ENCODE results near the gene SLC2A9.
"Not testable (repeated sequence)": the region's sequence is repeated elsewhere in the genome, so short reads cannot be mapped to it uniquely, and the experiment has no call there.

SLC2A9 gene

DNA sequence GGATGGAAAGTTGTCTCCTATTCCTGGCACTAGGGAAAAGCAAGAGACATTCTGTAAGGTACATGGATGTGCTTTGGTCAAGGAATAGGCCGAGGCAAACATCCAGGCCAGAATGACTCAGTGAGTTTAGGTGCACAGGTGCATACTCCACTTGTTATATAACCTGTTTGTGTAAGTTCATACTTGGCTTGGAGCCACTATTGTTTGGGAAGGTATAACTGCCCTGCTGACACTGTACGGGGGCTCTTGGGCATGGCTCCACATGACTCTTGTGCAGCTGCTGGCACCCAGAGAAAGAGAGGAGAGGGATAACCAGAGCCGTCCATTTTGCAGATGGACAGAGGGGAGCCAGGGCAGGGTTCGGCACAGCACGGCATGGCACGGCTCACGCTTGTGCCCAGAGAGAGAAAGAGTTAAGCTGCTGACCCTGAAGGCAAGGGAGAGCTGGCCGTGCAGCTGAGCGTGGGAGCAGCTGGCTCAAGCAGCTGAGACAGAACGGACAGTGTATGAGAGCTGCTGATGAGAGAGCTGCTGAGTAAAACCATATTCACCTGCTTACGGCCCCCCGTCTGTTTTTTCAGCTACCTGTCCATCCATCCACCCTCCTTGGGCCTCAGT is 98.0 kb downstream of the SLC2A9 start:
- no peak for FAIRE-seq

DNA sequence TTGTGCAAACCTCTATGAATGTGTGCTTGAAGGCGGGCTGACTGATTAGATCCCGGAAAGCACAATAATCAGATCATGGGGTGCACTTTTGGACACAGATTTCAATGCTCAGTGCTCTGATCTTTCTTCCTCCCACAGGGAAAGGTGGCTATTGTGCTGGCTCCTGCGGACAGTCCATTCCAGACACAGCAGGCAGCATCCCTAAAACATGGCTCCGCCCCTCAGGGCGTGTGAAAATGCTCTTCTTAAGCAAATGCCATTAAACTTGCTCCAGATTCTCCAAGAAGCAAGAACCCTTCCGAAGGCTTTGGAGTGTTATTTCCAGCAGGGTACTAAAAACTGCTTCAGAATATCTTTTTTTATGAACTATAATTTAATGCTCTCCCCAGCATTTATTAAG is 100.0 kb downstream of the SLC2A9 start:
- FAIRE-seq, result no peak

DNA sequence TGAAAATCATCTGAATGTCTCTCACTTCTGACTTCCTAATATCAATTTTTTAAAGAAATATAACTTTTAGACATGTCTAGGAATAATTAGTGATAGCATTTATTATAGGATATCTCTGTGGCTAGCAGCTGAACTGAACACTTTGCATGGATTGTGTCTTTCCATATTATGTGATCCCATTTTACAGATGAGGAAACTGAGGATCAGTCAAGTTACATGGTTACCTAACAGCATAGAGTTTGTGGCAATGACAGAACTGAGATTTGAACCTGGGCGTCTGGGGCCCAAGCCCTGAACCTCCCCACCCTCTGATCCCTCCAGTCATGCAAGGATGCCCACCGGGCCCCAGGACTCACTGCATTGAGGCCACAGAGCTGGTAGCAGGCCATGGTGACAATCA is 101.3 kb downstream of the SLC2A9 start:
- no peak for FAIRE-seq

DNA sequence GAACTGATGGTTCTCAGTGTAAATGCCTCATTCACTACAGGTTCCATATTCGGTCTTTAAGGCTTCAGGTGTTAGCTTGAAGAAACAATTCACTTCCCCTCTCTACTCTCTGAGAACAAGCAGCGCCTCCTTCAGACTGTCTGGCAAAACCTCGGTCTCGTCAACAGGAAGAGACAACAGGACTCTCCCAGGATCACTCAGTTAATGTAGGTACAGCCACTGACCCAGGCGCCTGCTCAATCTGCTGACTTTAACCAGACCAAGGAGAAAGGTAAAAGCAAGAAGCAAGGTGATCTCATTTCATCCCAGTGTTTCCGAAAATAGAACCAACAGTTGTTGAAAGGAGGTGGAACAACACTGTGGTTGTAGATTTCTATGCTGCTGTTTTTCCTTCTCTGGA is 102.2 kb downstream of the SLC2A9 start:
- no peak for FAIRE-seq

DNA sequence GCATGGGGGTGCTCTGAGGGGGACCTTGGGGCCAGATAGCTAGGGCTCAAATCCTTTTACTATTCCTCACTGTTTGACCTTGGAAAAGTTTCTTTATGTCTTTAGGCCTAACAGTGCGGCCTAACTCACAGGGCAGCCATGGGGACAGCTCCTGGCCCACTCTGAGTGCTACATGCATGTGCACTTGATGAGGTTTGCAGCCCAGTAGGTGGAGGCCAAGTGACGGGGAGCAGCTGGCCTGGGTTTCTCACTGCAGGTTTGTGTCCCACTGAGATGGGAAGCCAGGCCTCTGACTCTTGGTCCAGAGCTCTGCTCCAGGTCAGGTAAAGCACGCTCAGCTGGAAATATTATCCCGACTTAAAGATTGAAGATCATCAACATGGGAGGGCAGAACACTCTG is 102.8 kb downstream of the SLC2A9 start:
- FAIRE-seq, result no peak

DNA sequence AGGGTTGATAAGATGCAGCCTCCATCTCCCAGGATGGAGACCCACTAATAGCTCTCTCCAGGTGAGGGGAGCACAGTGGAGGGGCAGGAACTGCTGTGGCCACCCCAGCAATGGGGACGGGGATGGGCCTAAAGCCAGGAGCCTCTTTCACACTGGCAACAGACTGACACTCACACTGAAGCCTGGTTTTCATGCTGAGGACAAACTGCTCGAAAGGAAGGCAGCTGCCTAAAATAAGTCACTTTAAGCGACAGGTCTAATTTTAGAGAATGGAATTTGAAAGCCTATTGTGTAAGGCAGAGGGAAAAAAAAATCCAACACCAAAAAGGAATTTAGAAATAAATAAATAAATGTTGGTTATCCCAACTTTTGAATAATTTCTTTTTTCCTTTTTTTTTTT is 104.4 kb downstream of the SLC2A9 start:
- FAIRE-seq, result no peak

DNA sequence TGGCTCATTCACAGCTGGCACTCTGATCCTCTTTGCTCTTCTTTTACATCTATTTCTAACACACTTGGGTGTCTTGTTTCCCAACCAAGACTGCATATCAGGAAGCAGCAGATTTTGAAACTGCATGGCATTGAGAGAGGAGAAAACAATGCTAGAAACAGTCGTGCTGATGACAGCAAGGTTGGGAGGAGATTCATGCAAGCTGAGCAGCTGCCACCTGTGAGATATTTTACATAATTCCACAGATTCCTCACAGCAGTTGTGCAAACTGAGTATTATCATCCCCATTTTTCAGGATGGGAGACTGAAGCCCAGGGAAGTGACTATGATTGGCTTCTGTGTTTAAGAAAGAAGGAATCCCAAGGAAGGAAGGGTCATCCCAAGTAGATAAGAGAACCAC is 105.0 kb downstream of the SLC2A9 start:
- no peak for FAIRE-seq

DNA sequence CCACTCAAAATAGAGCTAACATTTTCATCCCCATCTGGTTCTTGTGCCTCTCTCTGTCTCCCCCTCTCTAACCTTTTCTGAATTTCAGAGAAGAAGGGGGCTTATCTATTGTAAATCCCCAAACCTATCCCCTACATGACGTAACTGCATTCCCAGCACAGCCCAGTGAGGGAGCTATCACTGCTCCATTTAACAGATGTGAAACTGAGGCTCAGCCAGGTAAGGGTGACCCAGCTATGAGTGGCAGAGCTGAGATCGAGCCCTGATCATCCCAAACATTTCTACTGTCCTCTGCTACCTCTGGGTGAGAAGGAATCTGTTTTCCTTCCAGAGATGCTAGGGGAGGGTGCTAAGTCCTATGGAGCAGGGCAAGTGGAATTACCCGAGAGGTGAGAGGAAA is 107.5 kb downstream of the SLC2A9 start:
- no peak for FAIRE-seq

DNA sequence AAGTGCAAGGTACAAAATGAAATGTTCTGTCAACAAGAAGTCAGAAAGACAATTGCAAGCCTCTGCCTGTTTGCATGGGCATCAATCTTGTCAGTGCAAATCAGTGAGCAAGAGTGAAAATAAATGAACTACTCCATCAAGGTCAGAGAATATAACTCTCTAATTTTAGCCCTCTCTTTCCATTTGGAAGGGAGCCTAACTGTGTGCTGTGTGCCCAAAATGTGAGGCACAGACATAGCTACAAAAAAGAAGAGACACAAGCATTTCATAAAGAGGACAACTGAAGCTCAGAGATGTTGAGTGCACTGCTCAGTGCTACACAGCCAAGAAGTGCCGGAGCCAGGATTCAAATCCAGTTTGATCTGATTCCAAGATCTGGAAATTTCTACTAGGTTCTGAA is 114.3 kb downstream of the SLC2A9 start:
- FAIRE-seq, result no peak

DNA sequence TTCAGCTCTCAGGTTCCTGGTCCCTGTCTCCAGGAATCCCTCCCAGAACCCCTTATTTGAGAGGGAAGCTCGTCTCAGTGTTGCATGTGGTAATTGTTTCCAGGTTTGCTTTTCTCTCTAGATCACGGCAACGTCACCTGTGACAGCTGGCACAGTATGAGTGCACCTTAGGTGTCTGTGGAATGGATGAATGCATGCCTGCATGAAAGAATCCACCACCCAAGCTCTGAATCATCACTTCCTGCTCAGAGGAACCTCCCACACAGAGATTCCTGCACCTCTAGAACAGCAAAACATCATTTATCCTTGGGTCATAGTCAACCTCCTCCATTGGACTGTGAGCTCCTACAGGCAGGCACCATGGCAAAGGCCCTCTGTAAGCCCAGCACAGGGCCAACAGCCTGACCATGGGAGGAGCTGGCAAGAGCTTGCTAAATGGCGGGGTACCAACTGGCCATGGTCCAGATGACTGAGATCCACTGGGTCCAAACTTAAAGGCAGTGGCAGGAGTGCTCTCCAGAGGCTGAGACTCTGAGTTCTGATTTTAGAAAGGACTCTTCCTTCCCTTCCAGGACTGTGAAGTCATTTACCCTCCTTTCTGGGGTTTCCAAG is 116.2 kb downstream of the SLC2A9 start:
- FAIRE-seq, result no peak

DNA sequence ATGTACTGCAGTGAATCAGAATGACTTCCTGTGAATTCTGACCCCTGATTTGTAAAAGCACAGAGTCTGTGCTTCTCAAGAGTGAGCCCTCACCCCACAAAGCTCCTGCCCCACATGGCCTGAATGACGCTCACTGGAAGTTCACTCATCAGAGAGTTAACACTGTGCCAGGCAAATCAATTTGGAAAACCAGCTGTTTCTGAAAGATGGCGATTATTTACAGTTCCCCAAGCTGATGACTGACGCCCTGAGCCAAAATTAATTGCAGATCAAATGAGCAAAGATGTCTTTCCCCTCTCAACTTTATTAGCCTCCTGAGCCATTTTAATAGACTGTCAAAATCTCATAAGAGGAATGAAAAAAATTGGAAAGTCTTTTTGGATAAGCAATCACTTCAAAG is 118.0 kb downstream of the SLC2A9 start:
- no peak for FAIRE-seq

DNA sequence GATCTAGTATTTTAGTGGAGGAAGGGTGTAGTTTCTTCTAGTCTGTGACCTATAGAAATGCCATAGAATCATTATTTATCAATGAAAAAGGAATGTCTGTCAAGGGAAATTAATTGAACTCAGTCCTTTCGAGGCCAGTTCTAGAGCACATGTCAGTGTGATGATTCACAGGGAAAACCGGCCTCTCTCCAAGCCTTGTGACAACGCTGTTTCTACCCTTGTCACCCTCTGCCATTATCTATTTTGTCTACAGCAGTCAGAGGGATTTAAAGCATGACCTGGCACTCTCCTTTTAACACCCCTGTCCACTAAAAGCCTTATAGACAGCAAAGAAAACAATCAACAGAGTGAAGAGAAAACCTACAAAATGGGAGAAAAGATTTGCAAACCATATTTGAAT is 120.0 kb downstream of the SLC2A9 start:
- FAIRE-seq, result no peak

DNA sequence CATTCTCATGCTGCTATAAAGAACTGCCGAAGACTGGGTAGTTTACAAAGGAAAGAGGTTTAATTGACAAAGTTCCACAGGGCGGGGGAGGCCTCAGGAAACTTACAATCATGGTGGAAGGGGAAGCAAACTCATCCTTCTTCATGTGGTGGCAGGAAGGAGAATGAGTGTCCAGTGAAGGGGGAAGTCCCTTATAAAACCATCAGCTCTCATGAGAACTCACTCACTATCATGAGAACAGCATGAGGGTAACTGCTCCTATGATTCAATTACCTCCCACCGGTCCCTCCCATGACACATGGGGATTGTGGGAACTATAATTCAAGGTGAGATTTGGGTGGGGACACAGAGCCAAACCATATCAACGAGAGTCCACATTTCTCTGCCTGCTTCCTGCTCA is 120.7 kb downstream of the SLC2A9 start:
- FAIRE-seq, result not testable (repeated sequence)

DNA sequence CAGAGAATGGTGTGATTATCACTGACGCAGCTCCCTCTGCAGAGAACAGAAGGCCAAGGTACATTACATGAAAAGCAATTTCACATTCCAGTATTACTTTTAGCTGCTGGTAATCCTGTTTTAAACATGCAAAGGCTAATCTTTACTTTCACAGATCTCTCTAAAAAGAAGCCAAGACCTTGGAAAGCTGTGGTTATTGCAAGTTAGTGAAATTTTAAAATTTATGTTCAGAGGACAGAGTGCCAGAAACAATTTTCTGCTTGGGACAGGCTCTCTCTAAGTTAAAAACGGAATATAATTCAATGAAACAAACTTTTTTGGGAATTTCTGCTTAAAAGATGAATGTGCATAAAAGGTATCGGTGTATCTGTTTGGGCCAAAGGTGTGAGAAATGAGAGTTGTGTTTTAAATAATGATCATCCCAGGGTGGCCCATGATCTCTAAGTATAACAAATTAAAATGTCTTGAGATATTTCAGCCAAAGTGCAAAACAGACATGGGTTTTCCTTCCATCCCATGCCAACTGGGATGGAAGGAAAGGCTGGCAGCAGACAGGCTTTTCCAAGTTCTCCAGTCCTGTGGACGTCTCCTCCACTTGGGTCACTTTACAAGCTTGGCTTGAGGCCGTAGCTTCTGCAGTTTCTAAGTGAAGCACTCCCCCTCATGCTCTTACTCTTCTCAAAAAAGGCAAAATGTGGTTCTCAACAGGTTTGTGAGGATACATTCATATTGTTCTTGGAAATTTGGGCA is 121.8 kb downstream of the SLC2A9 start:
- FAIRE-seq, result no peak

DNA sequence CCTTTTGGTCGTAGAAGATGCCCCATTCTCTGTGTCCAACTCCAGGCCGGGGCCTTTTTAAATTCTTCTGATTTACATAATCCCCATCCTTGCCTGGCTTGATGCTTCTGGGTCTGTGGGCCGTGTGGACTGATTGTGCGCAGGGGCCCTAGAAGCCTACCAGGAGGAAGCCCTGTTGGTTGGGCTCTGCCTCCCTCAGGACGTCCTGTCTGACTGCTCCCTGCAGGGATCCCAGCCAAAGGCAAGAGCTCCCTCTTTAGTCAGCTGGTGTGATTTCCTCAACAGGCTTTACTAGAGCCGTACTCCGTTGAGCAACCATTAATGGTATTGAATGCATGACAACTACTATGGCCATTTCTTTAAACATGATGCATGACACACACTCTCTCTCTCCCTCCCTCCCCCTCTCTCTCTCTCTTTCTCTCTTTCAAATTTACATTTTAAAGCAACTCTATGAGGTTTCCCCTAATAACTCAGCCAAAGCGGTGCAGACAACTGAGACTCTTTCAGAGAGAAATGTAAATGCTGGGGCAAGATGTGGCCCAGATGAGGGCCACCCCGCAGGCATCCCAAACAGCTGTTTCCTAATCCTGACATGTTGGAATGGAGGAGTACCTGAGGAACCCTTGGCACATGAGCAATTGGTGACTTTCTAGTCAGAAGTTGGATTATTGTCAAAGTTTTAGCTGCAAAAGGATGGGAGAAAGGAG is 122.5 kb downstream of the SLC2A9 start:
- no peak for FAIRE-seq

DNA sequence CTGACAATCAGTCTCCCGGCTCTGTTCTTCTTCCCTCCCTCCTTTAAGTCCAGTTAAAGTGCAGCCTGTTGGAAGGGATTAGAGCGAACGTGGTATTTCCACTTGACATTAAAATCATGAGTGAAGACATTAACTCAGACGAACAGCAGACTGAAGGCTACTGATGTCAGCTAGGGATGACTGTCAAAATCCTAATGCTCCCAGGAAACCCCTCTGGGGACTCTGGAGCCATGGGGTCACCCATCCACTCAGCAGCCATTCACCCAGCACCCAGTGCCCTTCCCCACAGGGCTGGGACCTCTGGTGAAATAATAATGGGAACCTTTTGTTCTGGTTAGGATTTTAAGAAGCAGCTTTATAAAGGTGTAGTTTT is 126.0 kb downstream of the SLC2A9 start:
- FAIRE-seq, result no peak

DNA sequence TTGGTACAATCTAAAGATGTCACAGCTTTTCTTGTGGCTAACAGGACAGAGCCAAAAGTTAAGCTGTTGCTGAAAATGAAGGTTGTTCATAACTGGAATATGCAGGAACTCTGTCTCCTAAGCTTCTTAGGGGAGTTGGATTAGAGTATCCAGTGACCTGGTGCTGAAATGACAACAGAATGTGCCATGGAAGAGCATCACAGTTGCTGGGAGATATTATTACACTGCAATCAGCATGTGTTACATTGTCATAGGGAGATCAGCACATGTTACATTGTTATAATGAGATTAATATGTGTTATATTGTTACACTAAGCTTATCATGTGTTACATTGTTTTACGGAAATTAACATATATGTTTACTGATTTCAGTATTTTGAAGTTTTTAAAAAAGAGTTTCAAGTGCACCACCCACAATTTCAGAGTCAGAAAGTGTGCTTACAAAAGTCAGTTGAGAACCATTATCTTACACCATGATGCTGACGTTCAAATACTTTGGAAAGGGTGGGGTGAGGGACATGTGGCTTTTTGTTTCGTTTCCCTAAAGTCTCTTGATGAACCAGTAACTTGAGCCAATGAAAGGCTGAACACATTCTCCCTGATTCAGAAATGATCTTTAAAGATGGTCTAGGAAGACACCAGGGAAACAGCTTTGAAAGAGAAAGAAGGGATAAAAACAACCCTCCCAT is 126.5 kb downstream of the SLC2A9 start:
- FAIRE-seq, result no peak

DNA sequence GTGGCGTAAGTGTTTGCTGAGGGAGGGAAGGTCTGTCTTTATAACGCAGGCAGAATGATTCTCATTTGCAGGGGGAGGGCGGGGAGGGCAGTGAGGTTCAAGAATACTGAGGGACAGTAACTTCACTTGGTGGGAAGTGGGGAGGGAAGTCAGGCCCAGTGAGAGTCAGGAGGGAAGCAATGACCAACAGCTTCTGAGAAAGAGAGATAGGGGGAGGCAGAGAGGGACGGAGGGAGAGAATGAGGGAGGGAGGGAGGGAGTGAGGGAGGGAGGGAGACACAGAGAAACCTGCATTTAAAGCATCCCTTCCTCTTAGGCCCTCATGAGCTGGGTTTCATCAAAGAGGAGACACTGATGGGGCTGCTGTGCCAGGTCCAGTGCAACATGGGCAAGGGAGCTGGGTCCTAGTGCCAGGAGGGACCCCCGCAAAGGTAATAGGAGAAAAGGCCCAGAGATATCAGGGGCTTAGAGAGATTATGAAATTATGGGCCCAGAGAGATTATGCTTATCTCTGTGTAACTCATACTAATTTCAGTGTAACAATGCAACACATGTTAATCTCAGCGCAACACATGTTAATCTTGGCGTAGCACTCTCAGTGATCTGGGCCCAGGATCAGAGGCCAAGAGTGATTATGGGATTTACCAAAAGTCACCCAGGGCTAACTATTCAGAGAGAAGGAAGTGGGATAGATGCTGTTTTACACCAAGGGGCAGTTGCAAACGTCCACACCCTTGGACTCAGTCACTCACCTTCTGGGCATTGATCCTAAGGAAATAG is 127.8 kb downstream of the SLC2A9 start:
- no peak for FAIRE-seq

DNA sequence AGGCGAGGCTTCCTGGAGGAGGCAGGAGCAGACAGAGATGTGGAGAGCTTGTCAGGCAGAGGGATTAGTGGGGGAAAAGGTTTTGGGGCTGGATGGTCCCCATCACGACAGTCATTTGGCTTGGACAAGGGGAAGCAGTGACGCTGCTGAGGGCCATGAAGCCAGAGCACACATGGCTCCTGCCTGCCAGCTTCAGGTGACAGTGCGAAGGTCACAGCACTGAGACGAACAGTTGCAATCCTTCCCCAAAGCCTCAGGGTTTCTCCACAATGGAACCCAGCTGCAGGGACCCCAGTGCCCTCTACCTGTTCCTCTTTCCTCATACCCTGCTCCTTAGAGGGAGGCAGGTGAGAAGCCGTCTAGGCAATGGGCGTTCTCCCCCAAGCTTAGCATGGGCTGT is 129.6 kb downstream of the SLC2A9 start:
- no peak for FAIRE-seq

DNA sequence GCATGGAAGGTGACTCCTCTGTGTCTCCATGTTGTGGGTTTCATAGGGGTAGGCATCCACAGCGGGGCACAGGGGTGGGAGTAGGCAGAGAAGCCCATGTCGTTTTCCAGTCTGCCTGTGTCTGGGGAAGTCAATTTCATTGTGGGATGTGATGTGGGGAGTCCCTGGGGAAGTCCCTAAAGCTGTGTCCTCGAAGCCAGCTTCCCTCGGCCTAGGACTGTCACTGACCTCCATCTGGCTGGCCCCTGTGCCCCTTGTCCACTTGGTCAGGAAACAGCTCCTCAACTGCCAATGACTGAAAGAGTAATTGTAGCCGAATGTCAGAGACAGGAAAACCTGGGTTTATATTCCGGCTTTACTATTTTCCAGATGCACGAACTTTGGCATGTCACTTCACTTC is 130.2 kb downstream of the SLC2A9 start:
- FAIRE-seq, result no peak

DNA sequence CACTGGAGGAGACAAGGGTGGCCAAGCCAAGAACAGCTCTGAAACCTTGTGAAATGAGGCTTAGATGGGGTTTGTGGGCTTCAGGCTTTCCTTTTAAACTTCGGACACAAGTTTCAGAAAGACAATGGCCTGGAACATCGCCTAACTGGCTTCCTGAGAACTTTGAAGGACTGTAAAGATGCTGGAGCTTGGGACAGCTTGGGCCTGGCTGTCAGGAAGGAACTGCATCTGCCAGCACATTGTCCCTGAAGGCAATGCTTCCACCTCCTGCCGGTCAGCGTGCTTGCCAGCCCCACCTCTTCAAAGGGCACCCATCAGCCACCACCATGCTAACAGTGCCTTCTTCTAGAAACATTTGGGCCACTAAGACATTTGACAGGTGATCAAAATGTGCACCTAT is 132.0 kb downstream of the SLC2A9 start:
- no peak for FAIRE-seq

DNA sequence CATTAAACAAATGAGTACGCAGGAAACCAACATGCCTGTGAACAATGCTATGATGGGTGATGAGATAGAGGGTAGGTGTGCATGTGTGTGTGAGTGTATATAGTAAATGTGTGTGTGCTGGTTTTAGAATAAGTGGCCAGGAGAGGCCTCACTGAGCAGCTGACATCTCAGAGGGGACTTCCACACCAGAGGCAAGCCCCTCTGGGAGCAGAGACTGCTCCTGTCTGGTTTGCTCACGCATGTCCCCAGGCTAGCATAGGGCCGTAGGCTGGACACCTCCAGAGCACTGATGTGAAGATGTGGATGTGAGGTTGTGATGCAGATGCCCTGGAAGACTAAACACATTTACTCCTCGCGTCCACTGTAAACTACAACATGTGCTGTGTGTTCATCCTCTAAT is 135.3 kb downstream of the SLC2A9 start:
- FAIRE-seq, result no peak

Data from G401.6 (cell line).